Effector memory CD4-positive, alpha-beta T cell (primary cell): Measurements from ENCODE around the gene FANCE.

ENCODE experiments used
- DNase-seq, 3 donors: peaks; one replicate each; pipeline ENCODE4 v3.0.0-alpha.2; 2020
- H3K27ac ChIP-seq: 2 replicates; pipeline ENCODE4 v1.7.0; 2013; ENCODE audit warnings: mild to moderate bottlenecking, low read length, moderate library complexity; ENCODE audit not compliant: insufficient read depth, poor library complexity, severe bottlenecking
- H3K27me3 ChIP-seq: replicated peaks from 2 replicates; pipeline ENCODE4 v1.7.0; 2013; ENCODE audit warnings: mild to moderate bottlenecking, low read length; ENCODE audit not compliant: insufficient read depth, control insufficient read depth, poor library complexity, severe bottlenecking
- H3K36me3 ChIP-seq: 2 replicates; pipeline ENCODE4 v1.7.0; 2013; ENCODE audit warnings: mild to moderate bottlenecking, low read length, moderate library complexity; ENCODE audit not compliant: control insufficient read depth, insufficient read depth
- H3K4me1 ChIP-seq: 2 replicates; pipeline ENCODE4 v1.7.0; 2013; ENCODE audit warnings: low read length, mild to moderate bottlenecking; ENCODE audit not compliant: control insufficient read depth, insufficient read depth, poor library complexity, severe bottlenecking
- H3K4me3 ChIP-seq: 2 replicates; pipeline ENCODE4 v1.7.0; 2013; ENCODE audit warnings: low read length, low read depth, mild to moderate bottlenecking; ENCODE audit not compliant: insufficient read depth, poor library complexity, severe bottlenecking
- H3K9me3 ChIP-seq: 2 replicates; pipeline ENCODE4 v1.7.0; 2013; ENCODE audit warnings: mild to moderate bottlenecking, low read length, moderate library complexity; ENCODE audit not compliant: control insufficient read depth

Gene FANCE

GRCh38 chr6:35490821-35491557 lies 38.9 kb downstream of the FANCE start:
- no peak overlapping the region for H3K4me3 ChIP-seq
- H3K27me3 ChIP-seq: no peaks in the 10 kb centered on the region
- no peaks in the 10 kb centered on the region for H3K36me3 ChIP-seq
- no peak overlapping the region for H3K27ac ChIP-seq
- H3K4me1 ChIP-seq: no peaks in the 10 kb centered on the region
- no peaks in the 10 kb centered on the region for H3K9me3 ChIP-seq
- DNase-seq: no peak

DNA sequence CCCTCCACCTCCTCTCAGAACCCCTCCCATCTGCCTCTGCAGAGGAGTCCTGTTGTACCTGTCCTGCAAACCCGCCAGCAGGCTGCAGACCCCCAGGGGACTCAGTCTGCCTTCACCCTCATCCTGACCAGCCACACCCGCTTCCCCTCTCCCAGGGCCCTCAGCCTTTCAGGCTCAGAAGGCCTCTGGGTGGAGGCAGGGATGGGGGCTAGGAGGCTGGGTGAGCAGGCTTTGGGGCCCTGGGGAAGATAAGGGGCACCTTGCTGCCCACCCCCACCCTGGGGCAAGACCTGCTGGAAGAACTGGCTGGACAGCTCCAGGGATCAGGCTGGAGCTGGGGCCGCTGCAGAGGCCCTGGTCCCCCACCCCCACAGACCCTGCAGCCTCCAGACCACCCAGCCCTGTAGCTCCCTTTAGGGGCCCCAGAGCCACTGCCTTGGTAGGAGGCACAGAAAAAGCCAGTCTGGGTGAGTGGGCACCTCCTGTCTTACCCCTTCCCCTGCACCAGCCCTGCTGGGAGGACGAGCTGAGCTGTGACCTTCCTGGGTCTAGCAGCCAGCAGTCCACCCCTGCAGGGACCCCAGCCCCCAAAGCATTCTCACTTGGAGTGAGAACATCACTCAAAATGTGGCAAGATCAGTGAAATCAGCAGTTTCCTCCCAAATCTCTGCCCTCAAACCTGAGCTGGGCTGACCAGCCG lies 39.6 kb downstream of the FANCE start:
- no peak overlapping the region for H3K4me3 ChIP-seq
- H3K36me3 ChIP-seq: no peaks in the 10 kb centered on the region
- no peak overlapping the region for H3K27ac ChIP-seq
- H3K4me1 ChIP-seq: no peaks in the 10 kb centered on the region
- no peak for DNase-seq
- H3K9me3 ChIP-seq: no peaks in the 10 kb centered on the region
- H3K27me3 ChIP-seq: no peaks in the 10 kb centered on the region

DNA sequence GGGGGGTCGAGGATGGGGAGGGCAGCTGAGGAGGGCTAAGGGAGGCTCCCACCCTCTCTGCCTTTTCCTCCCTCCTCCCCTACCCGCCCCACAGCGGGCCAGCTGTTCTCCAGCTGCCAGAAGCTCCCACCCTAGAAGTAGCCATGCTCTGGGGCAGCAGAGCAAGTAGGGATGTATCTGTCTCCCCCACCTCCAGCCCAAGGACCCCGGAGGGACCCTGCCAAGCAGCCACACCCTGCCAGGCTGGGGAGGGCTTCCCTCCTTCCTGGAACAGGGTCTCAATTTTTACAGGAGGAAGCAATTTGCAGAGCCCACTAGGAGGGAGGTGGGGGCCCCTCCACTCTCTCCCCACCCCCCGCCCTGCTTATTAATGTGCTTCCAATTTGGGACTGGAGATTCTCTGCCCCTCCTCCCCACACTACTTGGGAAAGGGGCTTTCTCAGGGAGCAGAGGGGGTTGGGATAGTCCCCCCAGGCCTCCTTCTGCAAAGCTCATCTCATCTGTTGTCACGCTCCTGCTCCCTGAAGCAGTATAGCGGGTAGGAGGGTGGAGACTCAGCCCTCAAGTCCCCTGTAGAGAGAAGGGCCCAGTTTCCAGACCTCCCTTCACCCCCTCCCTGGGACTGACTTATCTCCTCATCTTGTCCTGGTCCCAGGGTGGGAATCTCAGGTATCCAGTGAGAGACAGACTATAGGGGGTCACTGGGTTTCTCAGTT lies 40.3 kb downstream of the FANCE start:
- DNase-seq: no peak
- Histone ChIP-seq H3K4me1 (no peaks in the 10 kb centered on the region), H3K36me3 (no peaks in the 10 kb centered on the region), H3K27me3 (no peaks in the 10 kb centered on the region), H3K4me3 (no peak overlapping the region), H3K9me3 (no peaks in the 10 kb centered on the region), H3K27ac (no peak overlapping the region)

GRCh38 chr6:35492974-35493284 lies 40.8 kb downstream of the FANCE start:
- Histone ChIP-seq H3K27me3 (no peaks in the 10 kb centered on the region), H3K27ac (no peak overlapping the region), H3K9me3 (no peaks in the 10 kb centered on the region), H3K4me1 (peaks cover 5% of the 10 kb centered on the region), H3K36me3 (no peaks in the 10 kb centered on the region), H3K4me3 (no peak overlapping the region)
- DNase-seq: no peak

GRCh38 chr6:35493307-35493983 lies 41.3 kb downstream of the FANCE start:
- Histone ChIP-seq H3K27ac (no peak overlapping the region), H3K9me3 (no peaks in the 10 kb centered on the region), H3K4me3 (no peak overlapping the region), H3K4me1 (peaks cover 10% of the 10 kb centered on the region), H3K27me3 (no peaks in the 10 kb centered on the region), H3K36me3 (no peaks in the 10 kb centered on the region)
- no peak for DNase-seq

DNA sequence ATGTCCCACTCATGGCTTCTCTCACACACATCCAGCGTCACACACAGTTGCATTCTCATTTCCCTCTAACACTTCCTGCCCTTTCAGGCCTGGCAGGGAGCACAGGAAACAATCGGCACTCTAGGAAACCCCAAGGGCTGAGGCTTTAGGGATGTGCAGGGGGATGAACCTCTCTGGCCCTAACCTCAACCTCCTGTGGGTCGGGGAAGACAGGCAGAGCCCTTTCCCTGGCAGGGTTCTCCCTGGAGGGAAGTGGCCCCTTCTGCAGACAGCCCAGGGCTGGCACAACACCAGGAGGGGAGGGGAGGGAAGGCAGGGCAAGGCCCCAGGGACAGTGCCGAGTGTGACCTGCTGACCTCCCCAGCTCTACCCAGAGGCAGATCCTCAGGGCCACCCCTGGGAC lies 42.0 kb downstream of the FANCE start:
- no peaks in the 10 kb centered on the region for H3K36me3 ChIP-seq
- no peak overlapping the region for H3K27ac ChIP-seq
- peaks cover 10% of the 10 kb centered on the region for H3K4me1 ChIP-seq
- H3K4me3 ChIP-seq: no peak overlapping the region
- no peak for DNase-seq
- H3K27me3 ChIP-seq: no peaks in the 10 kb centered on the region
- H3K9me3 ChIP-seq: no peaks in the 10 kb centered on the region

GRCh38 chr6:35495258-35496035 lies 43.3 kb downstream of the FANCE start:
- no peak overlapping the region for H3K27ac ChIP-seq

DNA sequence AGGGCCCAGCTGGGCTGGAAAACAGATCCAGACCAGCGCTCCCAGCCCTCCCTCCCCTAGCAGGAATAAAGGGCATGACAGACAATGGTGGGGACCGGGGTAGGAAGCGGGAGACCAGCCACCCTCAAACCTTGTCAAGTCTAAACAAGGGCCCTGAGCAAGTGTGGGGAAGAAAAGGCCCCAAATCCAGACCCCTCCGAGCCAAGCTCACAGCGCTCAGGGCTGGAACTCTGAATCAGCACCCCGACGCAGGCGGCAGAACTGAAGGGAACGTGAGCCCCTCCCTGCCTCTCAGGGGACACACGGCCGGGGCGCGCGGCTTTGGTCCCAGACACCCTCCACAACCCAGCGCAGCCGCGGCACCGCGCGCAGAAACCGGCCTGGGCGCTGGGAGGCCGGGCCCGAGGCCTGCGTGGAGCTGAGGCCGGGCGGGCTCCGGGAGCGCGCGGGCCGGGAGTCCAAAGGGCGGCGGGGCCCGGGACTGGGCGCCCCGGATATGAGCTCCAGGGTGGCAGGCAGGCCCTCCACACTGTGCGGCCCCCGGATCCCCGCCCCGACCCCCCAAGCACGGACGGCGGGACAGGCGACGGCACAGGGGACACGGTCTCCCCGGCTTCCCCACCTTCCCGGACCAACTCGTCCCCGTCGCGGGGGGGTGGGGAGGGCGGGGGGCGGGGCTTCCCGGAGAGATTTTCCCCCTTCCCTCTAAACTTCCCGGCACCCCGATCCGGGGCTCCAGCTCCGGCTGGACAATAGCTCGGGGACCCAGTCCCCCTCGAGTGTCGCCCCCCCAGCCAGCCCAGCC lies 44.1 kb downstream of the FANCE start:
- Histone ChIP-seq H3K4me1 (peaks cover 10% of the 10 kb centered on the region), H3K27ac (no peak overlapping the region)

More at GRCh38 chr6:35495258-35496035, 43.3 kb downstream of the FANCE start:
- Histone ChIP-seq H3K4me1 (peaks cover 10% of the 10 kb centered on the region), H3K9me3 (no peaks in the 10 kb centered on the region), H3K36me3 (no peaks in the 10 kb centered on the region), H3K4me3 (no peak overlapping the region), H3K27me3 (no peaks in the 10 kb centered on the region)
- no peak for DNase-seq

More for the DNA sequence above, 44.1 kb downstream of the FANCE start:
- no peaks in the 10 kb centered on the region for H3K36me3 ChIP-seq
- peak overlapping the region; percentile 49 for H3K4me3 ChIP-seq
- H3K27me3 ChIP-seq: no peaks in the 10 kb centered on the region
- no peak for DNase-seq
- H3K9me3 ChIP-seq: no peaks in the 10 kb centered on the region
